Medulla oblongata (tissue), 1 donor: ENCODE data around the gene SLC39A11.

Source experiments
- DNase-seq: peaks from one replicate; pipeline ENCODE4 v3.0.0-alpha.2; 2015; ENCODE audit errors: extremely low spot score

Gene SLC39A11

GRCh38 chr17:72749119-72749572 is 343.3 kb downstream of the SLC39A11 start:
- no peak for DNase-seq

DNA sequence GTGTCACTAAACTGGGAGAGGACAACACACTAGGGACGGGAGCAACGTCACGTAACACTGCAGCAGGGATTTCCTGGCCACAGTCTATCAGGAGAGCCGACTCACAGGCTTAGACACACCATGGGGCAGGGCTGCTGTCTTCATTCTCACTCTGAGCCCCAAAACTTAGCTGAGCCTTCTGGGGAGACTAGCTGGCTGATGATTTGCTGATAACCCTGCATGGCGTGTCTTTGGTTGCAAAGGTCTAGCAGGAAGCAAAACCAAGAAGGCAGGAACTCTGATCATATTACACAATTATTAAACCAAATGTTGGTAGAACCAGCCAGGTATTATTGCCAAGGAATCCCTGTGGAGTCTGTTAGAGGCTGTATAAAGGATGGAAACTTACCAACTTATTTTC is 345.0 kb downstream of the SLC39A11 start:
- DNase-seq = no peak

DNA sequence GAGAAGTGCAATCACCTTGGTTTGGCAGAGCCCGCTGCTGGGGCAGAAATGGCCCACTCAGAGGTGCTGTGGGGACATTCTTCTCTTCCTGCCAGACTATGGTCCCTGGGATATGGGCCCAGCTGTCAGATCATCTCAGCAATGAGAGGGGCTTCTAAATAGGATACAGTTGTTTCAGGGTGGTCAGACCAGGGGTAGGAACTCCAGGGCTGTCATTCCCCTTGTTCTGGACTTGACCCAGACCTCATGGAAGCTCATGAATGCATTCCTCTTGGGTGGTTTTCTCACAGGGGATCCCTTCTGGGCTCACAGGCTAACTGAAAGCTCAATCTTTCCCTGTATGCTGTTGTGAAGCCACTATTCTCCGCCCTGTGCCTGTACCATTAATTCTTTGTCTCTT is 347.2 kb downstream of the SLC39A11 start:
- DNase-seq = no peak

DNA sequence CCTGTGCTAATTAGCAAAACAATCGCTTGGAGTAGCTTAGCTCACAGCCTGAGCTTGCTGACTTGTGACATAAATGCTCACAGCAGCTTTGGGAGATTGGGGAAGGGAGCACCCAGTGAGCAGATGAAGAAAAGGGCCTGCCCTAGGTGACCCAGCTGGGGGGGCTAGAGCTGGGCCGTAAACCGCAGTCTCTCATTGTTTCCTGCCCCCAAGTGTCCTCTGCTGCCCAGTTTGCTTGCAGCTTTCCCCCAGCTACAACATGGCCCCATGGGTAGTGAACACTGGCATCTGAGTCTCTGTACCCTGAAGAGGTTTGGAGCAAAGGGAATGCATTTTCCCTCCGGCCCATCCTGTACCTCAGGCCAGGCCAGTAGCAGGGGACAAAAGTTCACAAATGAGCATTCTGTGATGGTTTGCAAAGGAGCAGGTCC is 349.4 kb downstream of the SLC39A11 start:
- no peak for DNase-seq

DNA sequence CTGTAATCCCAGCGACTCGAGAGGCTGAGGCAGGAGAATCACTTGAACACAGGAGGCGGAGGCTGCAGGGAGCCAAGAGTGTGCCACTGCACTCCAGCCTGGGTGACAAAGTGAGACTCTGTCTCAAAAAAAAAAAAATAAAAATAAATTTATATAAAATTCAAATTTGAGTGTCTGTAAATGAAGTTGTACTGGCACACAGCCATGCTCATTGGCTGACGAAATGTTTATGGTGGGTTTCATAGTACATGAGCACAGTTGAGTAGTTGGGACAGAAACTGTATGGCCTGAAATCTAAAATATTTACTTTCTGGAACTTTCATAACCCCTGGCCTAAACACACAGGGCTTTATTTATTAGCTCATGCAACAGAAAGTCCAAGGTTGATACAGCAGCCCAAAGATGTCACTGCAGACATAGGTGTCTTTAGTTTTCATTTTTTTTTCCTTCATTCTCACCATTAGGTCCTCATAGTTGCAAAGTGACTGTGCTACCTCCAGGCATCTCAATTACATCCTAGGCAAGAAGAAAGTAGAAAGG is 355.3 kb downstream of the SLC39A11 start:
- DNase-seq = no peak

DNA sequence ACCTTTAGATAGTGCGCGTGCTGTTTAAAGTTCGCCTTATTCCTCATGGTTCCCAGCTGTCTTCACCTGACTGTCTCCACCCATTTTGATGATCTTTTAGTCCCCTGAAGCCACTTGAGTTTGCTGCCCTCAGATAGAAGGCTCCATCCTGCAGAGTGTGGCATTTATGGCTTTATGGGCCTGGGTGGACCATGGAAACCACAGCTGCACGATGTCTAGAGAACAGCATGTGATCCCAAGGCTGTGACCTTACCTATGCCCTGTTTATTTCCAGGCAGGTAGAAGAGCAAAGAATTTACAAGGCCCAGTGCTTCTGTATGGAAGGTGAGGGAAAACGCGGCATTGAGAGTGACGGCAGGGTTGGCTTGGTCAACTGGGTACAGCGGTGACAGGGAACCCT is 356.9 kb downstream of the SLC39A11 start:
- DNase-seq = no peak

- DNase-seq = no peak
These were observed 357.4 kb downstream of the SLC39A11 start for GRCh38 chr17:72735048-72735447.

GRCh38 chr17:72734613-72735012 is 357.9 kb downstream of the SLC39A11 start:
- no peak for DNase-seq

DNA sequence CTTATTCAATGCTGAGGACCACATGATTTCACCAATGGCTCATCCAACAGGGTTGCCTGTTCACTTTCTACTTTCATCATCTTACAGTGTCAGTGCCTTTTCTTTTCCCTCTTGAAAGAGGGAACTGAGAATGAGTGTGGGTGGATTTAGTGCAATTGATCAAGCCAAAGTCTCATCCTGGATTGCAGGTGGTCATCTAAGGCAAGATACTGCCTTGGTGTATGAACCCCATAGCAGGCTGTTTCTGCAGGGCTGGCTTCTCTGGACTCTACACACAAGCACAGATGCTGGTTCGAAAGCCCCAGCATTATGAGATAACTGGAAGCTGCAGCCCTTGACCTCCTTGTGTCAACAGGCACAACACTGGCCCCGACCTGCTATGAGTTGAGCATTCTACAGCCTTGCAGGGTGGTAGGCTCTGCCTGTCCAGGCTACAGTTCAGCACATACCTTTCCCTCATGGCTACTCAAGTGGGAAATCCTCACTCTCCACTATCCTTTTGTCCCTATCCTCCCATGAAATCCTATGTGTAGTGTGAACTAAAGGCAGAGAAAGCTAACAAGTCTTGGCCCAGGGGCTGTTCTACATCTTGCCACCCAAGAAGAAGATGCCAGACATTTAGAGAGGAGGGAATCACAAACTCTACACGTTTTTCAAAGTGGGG is 358.7 kb downstream of the SLC39A11 start:
- no peak for DNase-seq

- DNase-seq = no peak
These were observed 359.4 kb downstream of the SLC39A11 start for GRCh38 chr17:72732893-72733618.

DNA sequence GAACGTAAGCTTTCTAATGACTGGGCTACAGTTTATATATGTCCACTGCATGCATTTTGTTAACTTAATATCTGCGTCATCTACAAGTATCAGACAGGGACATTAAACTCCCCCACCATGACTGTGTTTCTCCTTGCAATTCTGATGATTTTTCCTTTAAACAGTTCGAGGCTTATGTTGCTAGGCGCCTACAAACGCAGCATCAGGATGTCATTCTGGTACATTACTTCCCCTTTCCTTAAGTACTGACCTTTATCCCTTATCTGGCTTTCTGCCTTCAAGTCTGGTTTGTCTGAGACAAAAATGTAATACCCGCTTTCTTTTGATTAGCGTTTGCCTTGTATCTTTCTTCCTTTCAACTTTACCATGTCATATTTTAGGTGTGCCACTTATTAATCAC is 362.4 kb downstream of the SLC39A11 start:
- no peak for DNase-seq

DNA sequence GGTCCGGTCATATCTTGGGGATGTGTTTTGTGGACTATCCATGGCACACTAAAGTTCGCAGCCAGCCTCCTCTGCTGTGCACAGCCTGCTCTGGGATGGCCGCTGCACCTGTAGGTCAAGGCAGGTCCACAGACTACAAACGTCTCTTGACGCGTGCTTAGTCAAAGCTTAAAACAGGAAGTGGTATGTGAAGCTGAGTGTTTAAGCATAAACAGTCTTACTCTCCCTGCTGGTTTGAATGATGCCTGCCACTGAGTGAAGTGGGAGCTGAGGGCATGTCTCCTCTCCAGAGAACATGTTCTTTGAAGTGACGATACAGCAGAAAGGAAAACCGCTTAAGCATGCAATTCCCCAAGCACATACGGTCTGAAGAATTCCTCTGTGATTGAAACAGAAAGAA is 365.6 kb downstream of the SLC39A11 start:
- DNase-seq = no peak

GRCh38 chr17:72725433-72726068 is 366.9 kb downstream of the SLC39A11 start:
- DNase-seq = peak; percentile 68

GRCh38 chr17:72724267-72724666 is 368.2 kb downstream of the SLC39A11 start:
- DNase-seq = no peak

- DNase-seq = no peak
These were observed 368.8 kb downstream of the SLC39A11 start for GRCh38 chr17:72723711-72724110.

DNA sequence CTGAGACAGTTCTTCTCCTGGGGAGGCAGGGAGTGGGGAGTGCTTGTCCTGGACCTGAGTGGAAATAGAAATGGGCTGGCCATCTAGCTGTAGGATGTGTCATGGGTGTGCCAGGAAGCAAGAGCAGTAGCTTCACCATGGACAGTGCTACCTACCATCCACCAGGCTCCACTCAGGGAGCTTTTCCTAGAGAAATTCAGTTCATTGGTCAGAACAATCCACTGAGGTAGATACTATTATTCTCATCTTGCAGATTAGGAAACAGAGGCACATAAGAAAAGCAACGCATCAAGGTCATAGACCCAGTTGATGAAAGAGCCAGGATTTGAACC is 372.0 kb downstream of the SLC39A11 start:
- no peak for DNase-seq

DNA sequence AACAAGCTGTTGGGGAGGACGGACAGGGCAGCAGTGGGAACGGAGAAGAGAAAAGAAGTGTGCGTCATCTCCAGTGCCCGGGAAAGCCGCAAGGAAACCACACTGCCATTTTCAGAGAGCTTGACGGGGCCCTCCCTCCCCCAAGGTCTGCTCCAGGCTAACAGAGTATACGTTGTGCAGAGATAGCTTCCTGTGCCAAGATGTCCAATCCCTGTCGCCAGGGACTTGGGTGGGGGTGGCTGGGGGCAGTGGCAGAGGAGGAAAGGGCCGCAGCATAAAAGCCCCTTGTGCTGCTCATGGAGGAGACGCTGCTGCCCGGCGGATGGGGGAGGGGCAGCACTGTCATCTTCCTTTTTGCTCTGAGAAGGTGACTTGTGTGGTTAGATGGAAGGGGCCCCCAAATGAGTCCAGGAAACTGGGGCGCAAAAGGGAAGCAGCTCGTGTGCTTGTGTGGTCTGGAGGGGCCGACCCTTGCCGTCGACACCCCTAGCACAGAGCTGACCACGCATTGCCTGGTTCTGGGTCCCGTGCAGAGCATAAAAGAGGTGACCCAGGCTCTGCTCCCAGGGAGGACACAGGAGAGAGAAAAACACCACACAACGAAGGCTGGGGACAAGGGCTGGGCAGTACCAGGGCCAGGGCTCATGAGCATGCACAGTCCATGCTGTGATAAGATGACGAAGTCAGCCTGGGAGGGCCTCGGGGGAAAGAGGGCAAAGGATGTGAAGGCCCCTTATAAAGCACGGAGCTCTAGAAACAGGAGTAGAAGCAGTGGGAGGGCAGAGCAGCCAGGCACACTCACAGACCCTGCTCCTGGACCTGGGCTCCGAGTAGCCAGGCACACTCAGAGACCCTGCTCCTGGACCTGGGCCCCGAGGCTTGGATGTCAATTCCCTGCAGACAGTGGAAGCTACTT is 372.7 kb downstream of the SLC39A11 start:
- peak; percentile 24 for DNase-seq

DNA sequence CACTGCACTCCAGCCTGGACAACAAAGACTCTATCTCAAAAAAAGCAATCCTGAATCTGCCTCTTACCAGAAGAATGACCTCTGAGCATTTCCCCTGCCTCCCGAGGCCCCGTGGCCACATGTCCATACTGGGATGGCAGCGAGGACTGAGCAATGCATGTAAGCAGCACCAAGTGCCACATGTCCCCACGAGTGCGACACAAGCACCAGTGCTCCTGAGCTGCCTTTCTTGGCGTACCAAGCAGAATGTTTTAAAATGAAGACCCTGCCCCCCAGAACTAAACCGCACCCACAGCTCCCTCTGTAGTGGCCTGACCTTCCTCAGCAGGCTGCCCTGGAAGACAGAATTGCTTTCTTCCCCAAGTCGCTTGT is 373.3 kb downstream of the SLC39A11 start:
- DNase-seq = no peak

GRCh38 chr17:72717676-72718075 is 374.8 kb downstream of the SLC39A11 start:
- DNase-seq = no peak

DNA sequence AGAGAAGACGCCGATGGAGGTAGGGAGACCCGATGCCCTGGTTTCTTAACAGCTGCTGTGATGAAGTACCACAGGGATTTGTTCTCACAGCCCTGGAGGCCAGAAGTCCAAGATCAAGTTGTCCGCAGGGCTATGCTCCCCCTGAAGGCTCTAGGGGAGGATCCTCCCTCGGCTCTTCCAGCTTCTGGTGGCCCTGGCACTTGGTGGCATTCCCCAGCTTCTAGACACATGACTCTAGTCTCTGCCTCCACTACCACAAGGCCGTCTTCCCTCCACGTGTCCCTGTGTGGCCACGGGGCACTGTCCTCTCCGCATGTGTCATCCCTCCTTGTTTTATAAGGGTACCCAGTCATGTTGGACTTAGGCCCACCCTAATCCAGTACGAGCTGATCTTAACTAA is 375.2 kb downstream of the SLC39A11 start:
- DNase-seq = no peak

DNA sequence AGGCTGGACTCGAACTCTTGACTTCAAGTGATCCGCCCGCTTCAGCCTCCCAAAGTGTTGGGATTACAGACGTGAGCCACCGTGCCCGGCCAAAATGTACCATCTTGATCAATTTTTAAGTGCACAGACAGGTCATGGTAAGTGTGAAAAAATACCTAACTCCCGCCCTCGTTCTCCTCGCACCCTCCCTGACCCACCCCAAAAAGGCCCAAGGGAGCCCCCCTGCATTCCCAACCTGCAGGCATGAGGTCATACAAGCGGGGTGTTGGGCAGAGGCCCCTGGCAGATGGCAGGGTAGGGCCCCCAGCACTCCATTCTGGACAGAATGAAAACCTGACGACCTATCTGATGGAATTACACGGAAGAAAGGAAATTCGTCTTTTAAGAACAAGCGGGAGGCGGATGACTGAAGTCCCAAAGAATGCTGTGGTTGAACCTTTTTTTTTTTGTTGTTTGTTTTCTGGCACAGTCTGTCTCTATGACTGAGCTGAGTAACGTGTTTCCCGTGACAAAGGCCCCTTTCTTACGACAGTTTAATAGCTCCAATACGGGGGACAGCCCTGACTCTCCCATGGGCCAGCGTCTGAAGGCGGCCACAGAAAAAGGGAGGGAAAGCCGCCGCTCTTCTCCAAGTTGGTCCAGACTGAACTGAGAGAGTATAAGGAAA is 376.4 kb downstream of the SLC39A11 start:
- peak; percentile 61 for DNase-seq
